Measurements from ENCODE around the gene TPK1. TPM values are rescaled to one million over a fixed set of nuclear protein-coding genes. Genes with fewer than 3 reads are reported as not detected.

TPK1 gene
- total and polyA plus RNA-seq, 5 donors: 5.5 to 8.8 (median 7.5) TPM

DNA sequence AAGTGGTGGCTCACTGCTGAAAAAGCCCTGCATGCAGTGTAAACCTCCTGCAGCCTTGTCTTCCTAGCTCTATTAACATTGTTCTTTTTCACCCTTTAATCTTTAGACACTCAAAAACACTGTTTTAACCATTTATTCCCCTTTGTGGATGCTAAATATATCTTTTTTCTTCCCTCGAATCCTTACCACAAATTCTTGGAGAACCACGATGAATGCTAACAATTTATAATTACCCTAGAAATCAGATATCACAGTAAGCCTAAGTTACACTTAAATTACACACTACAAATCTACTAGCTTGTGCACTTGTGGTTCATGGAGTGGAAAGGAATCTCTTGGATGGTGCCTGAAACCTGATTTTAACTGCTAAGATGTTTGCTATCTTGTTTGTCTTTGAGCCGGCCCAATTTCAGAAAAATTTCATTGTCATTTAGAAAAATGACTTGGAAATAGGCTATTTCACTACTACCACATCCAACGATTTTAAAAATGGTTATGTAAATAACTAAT is 307.3 kb downstream of the TPK1 start:
- intact Hi-C loops (cut with DNase I): no loop called here
- no peak for DNase-seq
- ATAC-seq: no peak

DNA sequence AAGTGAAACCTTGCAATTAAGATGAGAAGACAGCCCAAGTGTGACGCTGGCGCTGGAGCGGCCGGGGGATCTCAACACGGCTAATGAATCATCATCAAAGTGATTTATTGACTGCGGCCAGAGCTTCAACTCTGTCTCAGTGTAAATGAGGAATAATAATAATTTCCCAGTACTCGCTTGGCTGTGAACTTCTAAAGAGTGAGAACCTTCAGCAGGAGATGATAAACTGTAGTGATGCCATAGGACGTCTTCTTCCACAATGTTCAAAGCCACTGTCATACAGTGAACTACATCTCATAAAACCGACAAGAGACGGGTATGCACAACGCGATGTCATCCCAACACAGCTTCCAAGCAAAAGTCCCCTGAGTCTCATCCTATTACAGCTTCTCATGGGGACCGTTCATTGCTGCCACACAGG is 308.8 kb downstream of the TPK1 start:
- Histone ChIP-seq H3K27ac (ENCODE audit: low read length) (no peak overlapping the region), H3K4me3 (ENCODE audit: low read length) (no peak overlapping the region), H3K9me3 (ENCODE audit: control insufficient read depth, low read length) (no peaks in the 10 kb centered on the region), H3K27me3 (ENCODE audit: control insufficient read depth, insufficient read depth) (no peaks in the 10 kb centered on the region), H3K4me1 (ENCODE audit: control insufficient read depth, insufficient read depth, low read length) (no peaks in the 10 kb centered on the region)
- WGBS: 84% methylated on average over 13 of the region's 13 CpGs
- intact Hi-C loops (cut with DNase I): no loop called here
- DNase-seq: no peak
- no peak for ATAC-seq

More for the DNA sequence above, 307.3 kb downstream of the TPK1 start:
- no peak overlapping the region for H3K4me3 ChIP-seq (ENCODE audit: low read length)
- no peak overlapping the region for H3K27ac ChIP-seq (ENCODE audit: low read length)
- H3K27me3 ChIP-seq (ENCODE audit: control insufficient read depth, insufficient read depth): no peaks in the 10 kb centered on the region
- H3K4me1 ChIP-seq (ENCODE audit: control insufficient read depth, insufficient read depth, low read length): no peaks in the 10 kb centered on the region
- H3K9me3 ChIP-seq (ENCODE audit: control insufficient read depth, low read length): no peaks in the 10 kb centered on the region
- WGBS: 88% methylated on average over 4 of the region's 4 CpGs

DNA sequence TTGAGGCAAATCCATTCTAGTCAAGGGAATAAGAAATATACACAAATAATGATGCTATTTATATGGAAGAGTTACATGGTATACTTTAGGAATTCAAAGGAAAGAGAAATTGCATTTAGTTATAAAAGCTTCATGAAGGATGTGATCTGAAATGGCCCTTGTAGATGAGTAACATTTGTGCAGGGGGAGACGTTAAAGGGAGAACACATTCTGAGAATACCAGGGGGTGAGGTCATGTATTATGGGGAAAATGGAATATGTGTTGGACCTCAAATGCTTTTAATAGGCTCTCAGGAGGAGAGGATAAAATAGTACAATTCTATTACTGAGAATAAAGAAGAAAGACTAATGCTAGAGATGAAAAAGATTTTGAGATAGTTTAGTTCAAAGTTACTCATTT is 309.9 kb downstream of the TPK1 start:
- Histone ChIP-seq H3K9me3 (ENCODE audit: control insufficient read depth, low read length) (no peaks in the 10 kb centered on the region), H3K27ac (ENCODE audit: low read length) (no peak overlapping the region), H3K27me3 (ENCODE audit: control insufficient read depth, insufficient read depth) (no peaks in the 10 kb centered on the region), H3K4me3 (ENCODE audit: low read length) (no peak overlapping the region), H3K4me1 (ENCODE audit: control insufficient read depth, insufficient read depth, low read length) (no peaks in the 10 kb centered on the region)
- no peak for ATAC-seq
- intact Hi-C loops (cut with DNase I): no loop called here
- 66% methylated on average over 1 of the region's 1 CpG for WGBS
- DNase-seq: no peak

DNA sequence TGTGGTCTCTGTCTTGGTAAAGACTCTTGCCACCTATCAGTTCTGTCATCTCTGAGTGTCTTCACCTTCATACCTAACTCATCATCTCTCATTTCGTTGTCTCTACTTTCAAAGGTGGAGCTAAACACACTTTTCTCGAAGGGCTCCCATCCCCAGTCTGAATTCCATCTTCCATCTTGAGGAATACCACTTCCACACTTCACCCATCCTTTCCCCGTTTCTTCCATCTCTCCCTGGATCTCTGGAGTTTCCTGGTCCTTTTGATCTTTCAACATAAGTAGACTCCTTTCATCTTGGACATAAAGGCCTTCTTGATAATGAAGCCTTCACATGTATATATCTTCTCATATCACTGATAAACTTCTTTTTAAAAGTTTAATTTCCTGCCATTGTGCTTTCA is 311.6 kb downstream of the TPK1 start:
- peaks cover 2% of the 10 kb centered on the region for H3K4me1 ChIP-seq (ENCODE audit: control insufficient read depth, insufficient read depth, low read length)
- H3K4me3 ChIP-seq (ENCODE audit: low read length): no peak overlapping the region
- no peak for DNase-seq
- H3K27me3 ChIP-seq (ENCODE audit: control insufficient read depth, insufficient read depth): no peaks in the 10 kb centered on the region
- intact Hi-C loops (cut with DNase I): no loop called here
- WGBS: 82% methylated on average over 3 of the region's 3 CpGs
- no peak for ATAC-seq
- H3K9me3 ChIP-seq (ENCODE audit: control insufficient read depth, low read length): no peaks in the 10 kb centered on the region
- H3K27ac ChIP-seq (ENCODE audit: low read length): no peak overlapping the region

DNA sequence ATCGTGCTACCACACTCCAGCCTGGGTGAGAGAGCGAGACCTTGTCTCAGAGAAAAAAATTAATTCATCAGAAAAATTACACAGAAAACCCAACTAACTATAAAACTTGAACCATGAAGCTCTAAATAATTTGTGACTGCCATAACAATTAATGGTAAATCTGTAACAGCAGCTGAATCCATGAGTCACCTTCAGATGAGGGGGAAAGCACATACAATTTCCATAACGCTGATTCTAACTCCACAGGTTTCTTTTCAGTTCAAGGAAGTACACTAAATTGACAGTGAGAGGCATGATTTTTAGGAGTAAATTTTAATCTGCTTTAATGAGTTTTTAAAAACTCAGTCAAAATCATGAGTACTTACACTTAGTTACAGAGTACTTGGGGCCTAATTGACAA is 312.2 kb downstream of the TPK1 start:
- intact Hi-C loops (cut with DNase I): no loop called here
- ATAC-seq: no peak
- no peaks in the 10 kb centered on the region for H3K9me3 ChIP-seq (ENCODE audit: control insufficient read depth, low read length)
- DNase-seq: no peak
- H3K27ac ChIP-seq (ENCODE audit: low read length): no peak overlapping the region
- 95% methylated on average over 3 of the region's 3 CpGs for WGBS
- H3K4me3 ChIP-seq (ENCODE audit: low read length): no peak overlapping the region
- H3K27me3 ChIP-seq (ENCODE audit: control insufficient read depth, insufficient read depth): no peaks in the 10 kb centered on the region
- H3K4me1 ChIP-seq (ENCODE audit: control insufficient read depth, insufficient read depth, low read length): peaks cover 2% of the 10 kb centered on the region

DNA sequence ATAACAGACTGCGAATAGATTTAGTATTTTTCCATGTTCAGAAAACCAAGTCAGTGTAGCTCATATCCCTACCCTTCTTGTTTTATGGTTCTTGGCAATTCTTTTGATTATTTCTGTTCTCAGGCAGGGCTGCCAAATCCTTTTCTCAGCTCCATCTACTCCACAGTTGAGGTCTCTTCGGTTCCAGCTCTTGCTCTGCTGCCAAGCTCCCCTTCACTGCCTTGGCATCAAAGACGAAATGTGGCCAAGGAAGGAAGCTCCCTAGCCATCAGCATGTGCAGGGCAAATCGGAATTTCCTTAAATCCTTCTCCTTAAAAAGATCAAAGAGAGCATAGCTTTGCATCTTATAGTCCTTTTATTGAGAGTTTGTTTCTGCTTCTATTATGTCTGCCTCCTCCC is 315.9 kb downstream of the TPK1 start:
- DNase-seq (peak in 1 of 3 donors; percentile 57), ATAC-seq (peak in 1 of 2 donors; percentile 64)
- intact Hi-C loops (cut with DNase I): no loop called here
- Histone ChIP-seq H3K27ac (ENCODE audit: low read length) (no peak overlapping the region), H3K9me3 (ENCODE audit: control insufficient read depth, low read length) (no peaks in the 10 kb centered on the region), H3K4me1 (ENCODE audit: control insufficient read depth, insufficient read depth, low read length) (peaks cover 2% of the 10 kb centered on the region), H3K4me3 (ENCODE audit: low read length) (no peak overlapping the region), H3K27me3 (ENCODE audit: control insufficient read depth, insufficient read depth) (no peaks in the 10 kb centered on the region)
- 31% methylated on average over 4 of the region's 4 CpGs for WGBS

DNA sequence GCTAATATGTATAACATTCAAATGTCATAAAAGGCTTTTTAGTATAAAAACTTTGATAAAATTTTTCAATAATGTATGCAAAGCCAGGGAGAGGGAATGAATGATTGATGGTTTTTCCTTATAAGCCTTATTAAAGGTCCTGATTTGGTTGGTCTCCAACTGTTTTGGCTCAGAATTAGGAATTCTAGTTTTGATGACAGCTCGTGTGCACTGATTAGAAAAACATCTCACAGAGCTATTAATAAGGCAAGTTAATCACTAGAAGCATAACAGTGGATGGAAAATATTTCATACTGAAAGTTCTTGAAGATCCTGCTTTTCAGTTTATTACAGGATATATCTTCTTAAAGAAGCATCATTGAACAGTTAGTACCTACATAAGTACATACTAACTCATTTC is 317.5 kb downstream of the TPK1 start:
- WGBS: 21% methylated on average over 1 of the region's 1 CpG
- intact Hi-C loops (cut with DNase I): no loop called here

DNA sequence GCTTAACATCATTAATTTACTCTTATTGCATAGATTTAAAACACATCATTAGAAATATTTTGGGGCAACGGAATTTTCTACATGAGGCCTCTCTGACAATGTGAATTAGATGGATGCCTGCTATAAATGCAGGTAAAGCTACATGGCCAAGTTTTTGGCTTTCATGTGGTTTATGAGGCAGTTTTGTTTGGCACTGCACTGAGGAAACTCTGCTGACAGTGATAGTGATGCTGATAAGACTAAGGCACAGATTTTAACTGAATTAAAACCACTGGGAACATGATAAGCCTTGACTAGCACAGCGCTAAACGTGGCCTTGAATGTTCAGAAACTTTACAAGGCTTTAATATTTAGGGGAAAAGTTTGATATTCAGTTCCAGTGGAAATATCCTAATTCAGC is 318.1 kb downstream of the TPK1 start:
- ATAC-seq (peak in 1 of 2 donors; percentile 57), DNase-seq (no peak)
- Histone ChIP-seq H3K4me3 (ENCODE audit: low read length) (no peak overlapping the region), H3K4me1 (ENCODE audit: control insufficient read depth, insufficient read depth, low read length) (peaks cover 2% of the 10 kb centered on the region), H3K9me3 (ENCODE audit: control insufficient read depth, low read length) (no peaks in the 10 kb centered on the region), H3K27ac (ENCODE audit: low read length) (no peak overlapping the region), H3K27me3 (ENCODE audit: control insufficient read depth, insufficient read depth) (no peaks in the 10 kb centered on the region)
- WGBS: 47% methylated on average over 3 of the region's 3 CpGs
- intact Hi-C loops (cut with DNase I): no loop called here

More for the DNA sequence above, 317.5 kb downstream of the TPK1 start:
- DNase-seq: no peak
- H3K9me3 ChIP-seq (ENCODE audit: control insufficient read depth, low read length): no peaks in the 10 kb centered on the region
- no peak overlapping the region for H3K4me3 ChIP-seq (ENCODE audit: low read length)
- no peaks in the 10 kb centered on the region for H3K27me3 ChIP-seq (ENCODE audit: control insufficient read depth, insufficient read depth)
- peaks cover 2% of the 10 kb centered on the region for H3K4me1 ChIP-seq (ENCODE audit: control insufficient read depth, insufficient read depth, low read length)
- no peak for ATAC-seq
- no peak overlapping the region for H3K27ac ChIP-seq (ENCODE audit: low read length)

DNA sequence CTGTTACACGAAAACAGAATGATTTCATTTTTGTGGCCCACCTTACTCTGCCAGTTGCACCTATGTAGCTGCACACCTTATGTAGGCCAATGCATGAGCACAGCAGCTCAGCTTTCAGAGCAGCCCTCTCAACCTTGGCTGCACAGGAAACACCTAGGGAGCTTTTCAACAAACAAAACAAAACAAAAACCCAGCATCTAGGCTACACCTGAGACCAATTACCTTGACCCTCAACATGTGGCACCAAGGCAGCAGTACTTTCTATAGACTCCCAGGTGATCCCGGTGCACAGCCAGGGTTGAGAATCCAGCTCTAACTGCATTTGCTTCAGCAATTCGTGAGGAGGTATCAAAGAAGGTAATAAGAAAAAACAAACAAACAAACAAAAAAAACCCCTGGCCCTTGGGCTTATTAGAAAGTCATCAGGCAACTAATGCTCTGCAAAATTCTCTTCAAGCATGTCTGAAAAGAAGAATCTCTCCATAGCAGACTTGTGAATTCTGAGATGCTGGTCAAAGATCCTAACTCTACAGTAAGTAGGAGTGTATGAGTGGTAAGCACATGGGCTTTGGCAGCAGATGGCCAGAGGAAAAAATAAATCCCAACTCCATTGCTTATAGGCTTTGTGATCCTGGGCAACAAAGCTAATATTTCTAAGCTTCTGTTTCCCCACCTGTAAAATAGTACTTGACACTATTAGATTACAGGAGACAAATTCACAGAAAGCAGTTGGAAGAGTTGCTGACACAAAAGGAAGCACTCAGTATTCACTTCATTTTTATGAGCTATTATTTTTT is 318.9 kb downstream of the TPK1 start:
- Histone ChIP-seq H3K4me1 (ENCODE audit: control insufficient read depth, insufficient read depth, low read length) (peaks cover 2% of the 10 kb centered on the region), H3K27ac (ENCODE audit: low read length) (no peak overlapping the region), H3K27me3 (ENCODE audit: control insufficient read depth, insufficient read depth) (no peaks in the 10 kb centered on the region), H3K4me3 (ENCODE audit: low read length) (no peak overlapping the region), H3K9me3 (ENCODE audit: control insufficient read depth, low read length) (no peaks in the 10 kb centered on the region)
- 91% methylated on average over 3 of the region's 3 CpGs for WGBS
- intact Hi-C loops (cut with DNase I): no loop called here
- ATAC-seq: no peak
- DNase-seq: no peak

DNA sequence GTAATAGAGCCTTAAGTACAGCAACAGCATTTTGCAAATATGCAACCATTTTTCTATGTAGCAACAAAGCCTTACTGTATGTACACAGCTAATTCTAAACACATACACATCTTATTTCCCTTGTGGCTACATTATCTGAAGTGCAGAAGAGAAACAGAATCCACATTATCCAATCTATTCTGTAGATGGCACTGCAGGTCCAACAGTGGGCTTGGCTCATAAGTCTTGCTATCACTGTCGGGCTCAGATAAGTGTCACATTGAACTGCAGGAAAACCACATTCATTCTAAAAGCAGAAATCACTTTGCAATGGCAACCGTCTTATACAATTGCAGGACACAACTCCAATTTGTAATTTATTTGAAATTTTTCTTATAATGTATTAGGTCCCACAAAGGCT is 322.5 kb downstream of the TPK1 start:
- H3K27ac ChIP-seq (ENCODE audit: low read length): no peak overlapping the region
- ATAC-seq (peak; percentile 69 to 84), DNase-seq (peak in 1 of 3 donors; percentile 50)
- H3K27me3 ChIP-seq (ENCODE audit: control insufficient read depth, insufficient read depth): no peaks in the 10 kb centered on the region
- WGBS: 8% methylated on average over 2 of the region's 2 CpGs
- H3K4me1 ChIP-seq (ENCODE audit: control insufficient read depth, insufficient read depth, low read length): no peaks in the 10 kb centered on the region
- intact Hi-C loops (cut with DNase I): no loop called here
- no peaks in the 10 kb centered on the region for H3K9me3 ChIP-seq (ENCODE audit: control insufficient read depth, low read length)
- H3K4me3 ChIP-seq (ENCODE audit: low read length): no peak overlapping the region

DNA sequence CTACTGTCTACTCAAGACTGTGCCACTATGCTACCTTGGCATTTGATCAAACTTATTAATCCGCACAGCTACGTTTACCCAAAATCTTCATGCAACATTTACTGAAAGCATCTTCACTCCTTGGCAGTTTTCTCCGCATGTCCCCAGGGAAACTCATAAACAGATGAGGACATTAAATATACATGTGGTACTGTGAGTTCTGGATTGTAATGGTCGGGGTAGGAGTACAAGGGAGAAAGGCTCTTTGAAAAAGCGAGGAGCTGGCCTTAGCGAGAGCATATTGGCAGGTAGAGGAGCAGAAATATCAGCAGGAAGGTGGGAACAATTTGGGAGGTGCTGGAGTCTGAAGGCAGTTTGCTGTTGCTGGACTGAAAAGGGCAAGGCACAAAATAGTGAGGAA is 325.2 kb downstream of the TPK1 start:
- Histone ChIP-seq H3K4me3 (ENCODE audit: low read length) (no peak overlapping the region), H3K27me3 (ENCODE audit: control insufficient read depth, insufficient read depth) (no peaks in the 10 kb centered on the region), H3K27ac (ENCODE audit: low read length) (no peak overlapping the region), H3K9me3 (ENCODE audit: control insufficient read depth, low read length) (no peaks in the 10 kb centered on the region), H3K4me1 (ENCODE audit: control insufficient read depth, insufficient read depth, low read length) (no peaks in the 10 kb centered on the region)
- ATAC-seq: no peak
- DNase-seq: no peak
- intact Hi-C loops (cut with DNase I): no loop called here
- 86% methylated on average over 6 of the region's 6 CpGs for WGBS
